NOMO-1 (cell line): ENCODE results near the gene TRIM65.
"Not testable (repeated sequence)": the region's sequence is repeated elsewhere in the genome, so short reads cannot be mapped to it uniquely, and the experiment has no call there.

ENCODE experiments used
- DNase-seq, 2 experiments: peaks; one replicate each; lab custom pipeline; 2025; ENCODE audit not compliant: unreplicated experiment in 2 of 2; lab: John Stamatoyannopoulos, UW

TRIM65 gene

GRCh38 chr17:75897160-75898019 lies 639 bp upstream of the TRIM65 start:
- no peak for DNase-seq

- no peak for DNase-seq
These were observed 1.2 kb downstream of the TRIM65 start for GRCh38 chr17:75895370-75896155.

- DNase-seq, result no peak
These were observed 2.6 kb downstream of the TRIM65 start for GRCh38 chr17:75894049-75894733.

GRCh38 chr17:75893305-75894048 lies 3.3 kb downstream of the TRIM65 start:
- no peak for DNase-seq

GRCh38 chr17:75892556-75893224 lies 4.1 kb downstream of the TRIM65 start:
- DNase-seq, result no peak

GRCh38 chr17:75891605-75892555 lies 4.9 kb downstream of the TRIM65 start:
- no peak for DNase-seq

GRCh38 chr17:75891022-75891604 lies 5.6 kb downstream of the TRIM65 start:
- DNase-seq, result no peak

- no peak for DNase-seq
These were observed 7.3 kb downstream of the TRIM65 start for GRCh38 chr17:75889454-75889853.

- DNase-seq, result no peak
These were observed 8.3 kb downstream of the TRIM65 start for GRCh38 chr17:75888484-75888883.

GRCh38 chr17:75885860-75886259 lies 10.9 kb downstream of the TRIM65 start:
- DNase-seq, result not testable (repeated sequence)

- no peak for DNase-seq
These were observed 11.3 kb downstream of the TRIM65 start for GRCh38 chr17:75885431-75885830.

- DNase-seq, result no peak
These were observed 14.9 kb downstream of the TRIM65 start for GRCh38 chr17:75881678-75882454.

GRCh38 chr17:75880266-75880665 lies 16.5 kb downstream of the TRIM65 start:
- no peak for DNase-seq

GRCh38 chr17:75878174-75878998 lies 18.4 kb downstream of the TRIM65 start, which contains the start of gene TRIM47:
Gene TRIM47, minus strand, starts transcription at chr17:75878581. Its CDS starts 33 bp downstream, at chr17:75878548.
- DNase-seq, result peak in 1 of 2 experiments; percentile 7

- peak; percentile 63 to 81 for DNase-seq
These were observed 19.0 kb downstream of the TRIM65 start for GRCh38 chr17:75877752-75878173.

- no peak for DNase-seq
These were observed 19.6 kb downstream of the TRIM65 start for GRCh38 chr17:75876938-75877751.
